OCI-M2 (cell line): Measurements from ENCODE around the gene AFG3L2.
A peak's percentile ranks its signal among the peaks of the same experiment; 100 is the strongest.

Source experiments
- DNase-seq: peaks from one replicate; lab custom pipeline; 2025; ENCODE audit not compliant: unreplicated experiment; lab: John Stamatoyannopoulos, UW

Gene AFG3L2

DNA sequence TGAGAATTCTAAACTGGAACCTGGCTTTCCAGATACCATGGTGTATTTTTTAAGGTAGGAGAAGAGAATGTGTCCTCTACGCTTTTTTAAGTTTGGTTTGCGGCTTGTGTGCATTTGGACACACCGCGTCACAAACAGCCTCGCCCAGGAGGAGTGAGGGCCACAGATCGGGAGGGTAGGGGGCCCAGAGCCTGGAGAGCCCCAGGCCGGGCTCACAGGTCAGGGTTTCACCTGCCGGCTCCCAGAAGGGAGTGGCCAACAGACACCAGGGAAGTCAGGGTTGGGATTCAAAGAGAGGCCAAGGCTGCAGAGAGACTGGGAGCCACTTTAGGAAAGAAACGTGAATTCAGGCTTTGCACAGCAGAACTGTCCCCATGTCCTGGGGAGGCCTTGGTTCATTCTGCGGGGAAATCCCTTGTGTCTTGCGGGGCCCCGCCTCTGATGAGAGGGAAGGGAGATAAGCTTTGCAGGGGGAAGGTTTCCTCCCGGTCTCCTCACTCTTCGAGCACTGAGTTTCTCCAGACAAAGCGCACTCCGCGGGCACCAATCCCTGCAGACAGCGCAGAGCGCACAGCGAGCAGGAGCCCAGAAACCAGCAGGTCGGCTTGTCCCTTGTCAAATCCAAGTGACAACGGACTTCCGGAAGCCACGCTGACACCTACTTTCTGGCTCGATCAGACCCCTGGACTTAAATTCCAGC lies 70.9 kb downstream of the AFG3L2 start:
- DNase-seq, result no peak

DNA sequence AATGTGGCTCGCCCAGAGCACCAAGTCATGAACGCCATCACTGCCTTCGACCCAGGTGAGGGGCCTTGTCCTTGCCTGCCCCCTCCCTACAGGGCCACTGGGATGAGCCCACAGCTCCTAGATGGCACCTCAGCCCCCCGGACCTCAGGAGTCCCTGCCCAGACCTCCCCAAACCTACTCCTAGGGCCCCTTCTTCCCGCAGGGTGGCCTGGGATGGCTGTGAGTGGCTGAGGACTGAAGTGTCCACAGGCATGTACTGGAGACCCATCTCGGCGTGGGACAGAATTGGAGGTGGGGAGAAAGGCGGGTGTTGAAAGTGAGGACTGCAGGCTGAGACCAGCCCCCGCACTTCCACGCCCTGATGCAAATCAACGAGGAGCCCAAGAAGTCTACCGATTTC lies 71.8 kb downstream of the AFG3L2 start:
- DNase-seq, result no peak

DNA sequence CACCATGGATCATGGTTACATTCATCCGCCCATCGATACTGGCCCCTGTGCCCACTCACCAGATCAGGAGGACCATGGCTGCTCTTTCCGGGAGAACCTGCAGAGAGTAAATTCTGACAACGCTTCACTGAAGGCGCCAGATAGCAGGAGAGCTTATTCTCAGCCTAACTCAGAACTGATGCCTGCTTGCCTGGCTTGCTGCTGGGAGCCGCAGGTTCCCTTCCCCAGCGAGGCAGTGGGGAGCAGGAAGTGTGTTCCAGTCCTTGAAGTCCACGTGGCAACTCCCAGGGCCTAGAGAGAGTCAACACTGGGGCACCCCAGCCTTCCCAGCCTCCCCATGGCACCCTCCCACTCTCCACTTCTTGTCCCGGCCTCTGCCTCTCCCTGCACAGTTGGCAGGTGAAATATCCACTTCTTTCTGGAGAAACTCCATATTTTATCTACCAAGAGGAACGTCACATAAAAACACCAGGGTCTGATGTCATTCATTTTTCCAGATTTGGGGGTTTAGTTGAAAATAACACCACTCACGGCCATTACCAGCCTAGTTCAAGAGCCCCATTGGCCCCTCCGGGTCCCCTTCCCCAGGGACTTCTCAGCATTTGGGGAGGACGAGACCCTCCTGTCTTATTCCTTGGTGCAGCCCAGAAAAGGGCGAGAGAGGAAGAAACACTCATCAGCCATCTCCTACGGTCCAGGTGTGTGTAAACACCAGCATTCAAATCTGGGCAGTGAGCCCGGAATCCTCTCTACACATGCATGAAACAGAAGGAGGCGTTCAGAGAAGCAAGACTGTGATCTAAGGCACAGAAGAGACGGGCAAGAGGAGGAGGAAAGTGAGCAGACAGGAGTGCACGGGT lies 72.4 kb downstream of the AFG3L2 start:
- no peak for DNase-seq

DNA sequence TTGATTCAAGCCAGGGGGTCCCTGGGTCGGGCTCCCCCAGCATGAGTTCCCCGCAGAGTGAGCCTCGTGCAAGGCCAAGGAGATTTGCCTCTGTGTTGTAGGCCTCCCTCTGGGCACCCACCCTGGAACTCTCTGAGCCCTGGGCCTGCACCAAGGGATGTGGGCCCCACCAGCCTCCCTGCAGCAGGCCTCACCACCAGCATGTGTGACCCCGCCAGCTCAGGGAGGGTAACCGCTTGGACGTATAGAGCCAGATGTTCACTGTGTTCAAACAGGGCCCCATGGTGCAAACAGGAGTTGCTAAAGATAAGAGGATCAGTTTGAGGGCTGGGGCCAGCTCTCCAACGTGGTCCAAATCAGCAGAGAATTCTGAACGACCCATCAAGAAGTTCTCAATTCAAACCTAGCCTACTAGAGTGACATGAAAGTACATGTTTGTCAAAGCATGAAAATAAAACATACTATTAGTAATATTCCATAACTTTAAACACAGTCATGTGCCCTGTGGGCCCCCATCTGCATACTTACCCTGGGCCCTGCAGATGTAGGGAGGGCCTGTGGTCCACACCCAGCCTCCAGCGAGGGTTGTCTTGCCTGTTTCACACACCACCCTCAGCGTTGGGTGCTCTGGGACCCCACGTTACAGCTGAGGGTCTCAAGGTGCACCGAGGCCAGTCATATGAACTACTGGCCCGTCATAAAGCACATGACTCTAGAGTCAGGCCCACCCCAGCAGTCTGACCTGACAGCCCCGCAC lies 74.5 kb downstream of the AFG3L2 start:
- peak; percentile 38 for DNase-seq

DNA sequence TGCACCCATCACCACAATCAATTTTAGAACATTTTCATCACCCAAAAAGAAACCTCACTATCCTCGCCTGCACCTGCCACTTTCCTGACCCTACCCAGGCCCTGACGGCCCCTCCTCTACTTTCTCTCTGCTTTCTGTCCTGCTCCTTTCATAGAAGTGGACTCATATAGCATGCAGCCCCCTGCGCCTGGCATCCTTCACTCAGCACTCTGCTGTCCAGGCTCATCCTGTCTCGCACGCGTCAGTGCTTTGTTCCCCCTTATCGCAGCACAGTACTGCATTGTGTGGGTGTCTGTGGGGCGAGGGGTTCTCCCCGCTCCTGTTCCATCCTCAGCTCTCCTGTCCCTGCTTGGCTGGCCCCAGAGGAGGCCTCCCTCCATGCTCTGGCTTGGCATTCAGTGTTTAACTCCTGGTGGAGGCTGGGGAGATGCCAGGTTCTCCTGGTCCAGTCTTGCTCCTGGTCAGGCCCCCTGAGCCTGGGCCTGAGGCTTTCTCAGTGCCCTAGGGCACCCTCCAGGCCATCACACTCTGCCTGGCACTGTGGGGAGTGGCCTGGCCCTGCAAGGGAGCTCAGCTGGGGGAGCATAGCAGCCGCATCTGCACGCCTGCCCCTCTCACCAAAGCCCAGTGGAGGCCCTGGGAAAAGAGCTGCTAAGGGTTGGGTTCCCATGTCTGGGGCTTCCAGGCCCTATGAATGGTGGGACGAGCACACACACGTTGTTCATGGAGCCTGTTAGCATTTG lies 75.6 kb downstream of the AFG3L2 start:
- no peak for DNase-seq

DNA sequence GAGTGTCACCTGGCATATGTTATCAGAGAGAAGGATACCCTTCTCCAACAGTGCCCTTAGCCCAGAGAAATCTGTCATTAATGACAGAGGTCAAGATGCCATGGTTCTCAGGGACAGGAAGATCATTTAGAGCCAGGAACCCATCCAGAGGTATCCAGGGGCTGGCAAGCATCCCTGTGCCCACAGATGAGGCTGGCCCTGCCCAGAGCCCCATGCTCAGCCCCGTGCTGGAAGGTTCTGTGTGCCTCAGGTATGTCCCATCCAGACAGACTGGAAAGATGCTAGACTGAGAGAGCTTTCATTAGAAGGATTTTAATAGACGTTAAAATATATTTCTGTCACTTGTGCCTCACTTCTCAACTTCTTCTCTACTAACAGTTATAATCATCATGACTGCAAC lies 77.2 kb downstream of the AFG3L2 start:
- DNase-seq, result no peak

DNA sequence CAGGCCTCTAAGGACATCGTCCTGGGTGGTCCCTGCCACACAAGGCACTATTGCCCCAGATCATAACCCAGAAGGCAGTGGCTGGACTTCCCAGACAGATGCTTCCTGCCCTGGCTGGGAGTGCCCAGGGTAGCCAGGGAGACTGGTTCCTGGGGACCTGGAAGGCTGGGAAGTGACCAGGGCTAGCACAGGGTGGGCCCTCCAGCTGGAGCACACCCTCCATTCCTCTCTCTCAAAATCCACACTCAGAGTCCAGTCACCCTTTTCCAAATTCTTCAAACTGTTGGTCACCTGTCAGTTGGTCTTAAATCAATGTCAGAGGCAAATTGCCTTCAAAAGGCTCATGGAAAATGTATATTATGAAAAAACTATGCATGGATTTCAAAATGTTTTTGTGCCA lies 80.6 kb downstream of the AFG3L2 start:
- DNase-seq, result no peak

DNA sequence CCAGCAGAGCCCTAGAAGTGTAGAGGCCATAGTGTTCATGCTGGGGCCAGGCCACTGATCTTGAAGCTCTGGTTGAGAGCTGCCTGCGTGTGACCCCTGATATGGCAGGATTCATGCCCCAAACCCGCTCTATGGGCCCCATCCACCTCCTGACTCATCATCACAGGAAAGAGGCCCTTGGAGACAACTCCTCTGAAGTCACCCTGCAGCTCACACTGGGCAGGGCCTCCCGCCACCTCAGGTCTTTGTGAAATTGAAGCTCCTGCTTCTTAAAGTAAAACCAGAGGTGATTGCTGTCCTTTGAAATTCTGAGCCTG lies 81.0 kb downstream of the AFG3L2 start:
- no peak for DNase-seq

DNA sequence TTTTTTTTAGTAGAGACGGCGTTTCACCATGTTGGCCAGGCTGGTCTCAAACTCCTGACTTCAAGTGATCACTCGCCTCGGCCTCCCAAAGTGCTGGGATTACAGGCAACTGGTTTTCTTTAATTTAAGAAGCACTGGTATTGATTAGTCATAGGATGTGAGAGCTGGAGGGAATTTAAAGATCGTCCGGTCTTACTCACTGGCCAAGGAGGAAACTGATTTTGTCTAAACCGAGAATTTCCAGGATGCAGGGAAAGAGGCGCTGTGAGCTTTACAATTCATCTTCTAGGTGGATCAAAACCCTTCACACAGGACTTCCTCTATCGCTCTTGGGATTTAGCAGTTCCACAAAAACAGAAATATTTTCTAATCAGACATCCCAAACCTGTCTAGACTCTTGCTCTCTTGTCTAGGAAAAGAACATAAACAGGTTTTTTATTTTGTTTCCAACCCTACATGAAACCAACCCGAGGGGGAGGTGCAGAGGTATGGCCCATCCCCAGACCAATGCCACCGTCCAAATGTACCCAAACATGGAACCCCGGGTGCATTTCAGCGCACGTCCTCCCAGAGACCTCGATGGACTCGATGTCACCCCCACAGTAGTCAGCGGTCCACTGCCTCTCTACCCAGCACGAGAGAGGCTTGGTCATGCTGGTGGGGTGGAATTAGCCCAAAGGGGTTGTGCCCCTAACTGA lies 81.5 kb downstream of the AFG3L2 start:
- DNase-seq, result no peak

DNA sequence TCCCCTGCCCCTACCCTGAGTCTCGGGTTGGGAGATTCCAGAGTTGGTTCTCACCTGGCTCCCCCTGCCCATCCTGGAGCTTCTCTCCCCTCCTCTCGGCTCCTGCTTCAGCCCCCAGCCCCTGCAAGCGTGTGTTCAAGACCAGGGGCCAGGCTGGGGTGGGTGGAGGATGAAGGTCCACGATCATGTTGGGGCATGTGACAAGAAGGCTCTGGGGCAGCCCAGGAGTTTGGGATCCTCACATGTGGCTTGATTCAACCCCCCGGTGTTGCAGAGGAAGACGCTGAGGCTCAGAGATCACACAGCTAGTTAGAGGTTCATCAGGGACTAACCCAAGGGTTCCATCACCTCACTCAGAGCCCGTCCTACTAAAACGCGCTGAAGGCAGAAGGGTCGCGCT lies 83.2 kb downstream of the AFG3L2 start:
- no peak for DNase-seq

DNA sequence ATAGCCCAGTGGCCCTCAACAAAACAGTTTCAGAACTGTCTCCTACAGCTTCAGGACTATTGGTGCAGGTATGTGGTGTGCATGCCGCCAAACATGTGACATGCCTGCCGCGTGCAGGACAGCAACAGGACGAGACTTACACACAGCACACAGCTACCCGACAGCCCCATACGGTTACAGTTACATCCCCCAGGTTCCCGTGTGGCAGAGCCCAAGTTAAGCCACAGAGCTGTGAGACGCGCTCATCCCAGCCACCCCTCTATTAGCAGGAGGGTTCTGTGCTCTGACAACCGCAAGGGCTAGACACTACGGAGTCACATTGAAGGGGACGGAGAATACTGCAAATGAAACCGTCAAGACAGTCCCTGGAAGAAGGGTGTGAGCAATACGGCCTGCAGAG lies 85.3 kb downstream of the AFG3L2 start:
- DNase-seq, result no peak

DNA sequence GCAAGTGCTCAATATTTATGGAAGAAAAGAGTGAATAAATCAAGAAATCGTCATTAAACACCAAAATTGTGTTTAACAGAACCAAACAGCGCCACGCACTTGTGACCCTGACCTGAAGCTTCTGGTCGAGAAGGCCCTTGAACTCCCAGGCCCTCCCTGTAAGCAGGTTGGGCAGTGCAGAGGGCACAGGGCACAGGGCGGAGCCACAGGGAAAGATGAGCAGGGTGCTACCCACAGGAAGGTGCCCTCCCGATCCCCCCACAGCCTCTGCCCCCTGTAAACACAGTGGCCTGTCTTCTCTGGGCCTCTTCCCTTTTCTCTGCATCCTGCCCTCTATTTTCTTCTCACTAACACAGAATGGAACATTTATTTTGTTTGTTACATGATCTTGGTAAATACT lies 85.9 kb downstream of the AFG3L2 start:
- DNase-seq, result no peak

DNA sequence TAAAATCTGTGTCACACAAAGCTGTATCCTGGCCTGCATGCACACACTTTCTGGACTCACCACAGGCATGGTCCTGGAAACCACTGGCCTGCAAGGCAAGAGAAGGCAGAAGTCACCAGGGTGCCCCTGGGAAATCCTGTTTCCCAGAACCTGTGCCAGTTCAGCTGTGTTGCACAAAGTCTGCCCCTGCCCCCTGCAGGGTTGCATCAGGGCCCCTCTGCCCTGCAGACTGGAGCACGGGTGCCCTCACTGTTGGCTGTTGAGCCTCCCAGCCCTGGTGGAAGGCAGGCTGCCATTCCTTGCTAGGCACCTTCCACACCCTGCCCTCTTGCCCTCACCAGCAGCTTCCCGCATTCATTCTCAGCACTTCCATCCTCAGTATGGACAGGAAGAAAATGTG lies 86.9 kb downstream of the AFG3L2 start:
- no peak for DNase-seq

DNA sequence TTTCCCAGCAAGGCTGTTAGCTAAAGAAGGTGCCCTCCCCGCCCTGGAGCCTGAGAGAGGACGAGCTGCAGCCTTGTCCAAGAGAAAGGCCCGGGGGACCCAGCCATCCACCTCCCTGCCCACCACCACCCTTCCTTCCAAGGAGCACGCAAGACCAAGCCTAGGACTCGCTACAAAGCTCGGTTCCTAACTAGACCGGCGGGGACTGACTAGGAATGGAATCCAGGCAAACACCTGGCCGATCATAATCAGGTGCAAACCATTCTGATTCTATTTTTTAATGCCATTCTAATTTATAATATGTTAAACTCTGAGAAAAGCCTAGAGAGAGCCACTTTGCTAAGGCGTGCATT lies 88.6 kb downstream of the AFG3L2 start:
- no peak for DNase-seq

DNA sequence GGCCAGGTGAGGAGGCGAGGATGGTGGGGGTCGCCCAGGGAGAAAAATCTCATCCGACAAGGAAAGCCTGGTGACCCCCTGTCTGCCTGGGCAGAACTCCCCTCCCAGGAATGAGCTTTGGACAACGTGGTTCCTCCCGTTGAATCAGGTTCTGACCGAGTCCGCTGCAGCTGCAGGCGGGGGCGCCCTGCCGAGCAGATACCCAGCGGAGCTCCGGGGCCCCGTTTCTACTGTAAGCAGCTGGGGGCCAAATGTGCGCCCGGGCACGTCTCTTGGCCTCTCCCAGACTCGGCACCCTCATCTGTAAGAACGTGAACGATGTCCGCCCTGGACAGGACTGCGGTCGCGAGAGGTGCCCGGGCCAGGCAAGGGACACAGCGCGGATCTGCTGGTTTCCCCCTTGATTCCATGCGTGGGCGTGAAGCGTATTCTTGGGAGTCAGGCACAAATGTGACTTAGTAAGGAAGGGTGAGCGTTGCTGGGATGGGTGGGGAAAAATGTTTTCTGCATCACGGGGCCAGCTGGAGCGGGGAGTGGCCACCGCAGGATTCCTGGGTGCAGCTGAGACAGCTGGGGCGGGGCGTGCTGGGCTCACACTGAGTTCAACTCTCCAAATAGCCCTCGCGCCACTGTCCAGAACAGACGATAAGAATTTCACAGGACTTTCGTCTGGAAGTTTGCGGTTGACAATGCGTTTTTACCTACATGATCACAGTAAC lies 89.2 kb downstream of the AFG3L2 start:
- DNase-seq, result no peak

DNA sequence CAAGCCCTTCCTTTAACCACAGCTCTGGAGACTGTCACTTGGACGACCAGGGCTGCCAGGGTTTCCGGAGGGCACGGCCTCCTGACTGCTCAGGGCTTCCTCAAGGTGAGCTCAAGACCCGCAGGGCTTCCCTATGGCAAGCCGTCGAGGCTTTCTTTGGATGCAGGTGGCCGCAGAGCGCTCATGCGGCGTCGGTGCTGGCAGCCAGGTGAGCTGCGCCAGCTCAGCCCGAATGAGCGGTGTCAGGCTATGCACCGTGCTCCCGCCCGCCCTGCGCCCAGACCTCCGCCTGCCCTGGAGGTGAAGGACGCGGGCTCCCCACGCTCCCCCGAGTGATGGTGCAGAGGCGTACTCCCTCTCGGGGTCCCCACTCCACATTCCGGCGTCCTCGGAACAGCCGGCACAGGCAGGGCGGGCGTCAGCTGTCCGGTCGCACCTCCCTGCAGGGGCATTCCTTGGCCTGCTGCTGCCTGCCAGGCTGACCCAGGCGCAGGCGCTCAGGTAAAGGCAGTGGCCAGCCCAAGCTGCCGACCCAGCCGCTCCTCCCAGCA lies 89.8 kb downstream of the AFG3L2 start:
- no peak for DNase-seq

DNA sequence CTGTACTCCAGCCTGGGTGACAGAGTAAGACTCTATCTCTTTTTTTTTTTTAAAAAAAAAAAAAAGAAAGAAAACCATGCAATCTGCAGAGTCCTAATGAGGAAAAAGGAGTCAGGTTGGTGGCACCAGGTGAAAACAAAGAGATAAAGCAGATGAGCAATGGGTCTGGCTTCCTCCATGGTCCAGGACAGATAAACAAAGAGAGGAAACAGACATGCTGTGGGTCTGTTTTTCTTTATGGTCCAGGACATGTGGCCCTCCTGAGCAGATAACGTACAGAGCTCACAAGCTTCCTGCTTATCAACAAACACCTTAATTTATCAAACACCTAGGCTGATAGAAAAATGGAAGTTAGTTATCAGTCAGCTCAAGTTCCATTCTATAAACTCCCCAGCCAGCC lies 93.4 kb downstream of the AFG3L2 start:
- no peak for DNase-seq

DNA sequence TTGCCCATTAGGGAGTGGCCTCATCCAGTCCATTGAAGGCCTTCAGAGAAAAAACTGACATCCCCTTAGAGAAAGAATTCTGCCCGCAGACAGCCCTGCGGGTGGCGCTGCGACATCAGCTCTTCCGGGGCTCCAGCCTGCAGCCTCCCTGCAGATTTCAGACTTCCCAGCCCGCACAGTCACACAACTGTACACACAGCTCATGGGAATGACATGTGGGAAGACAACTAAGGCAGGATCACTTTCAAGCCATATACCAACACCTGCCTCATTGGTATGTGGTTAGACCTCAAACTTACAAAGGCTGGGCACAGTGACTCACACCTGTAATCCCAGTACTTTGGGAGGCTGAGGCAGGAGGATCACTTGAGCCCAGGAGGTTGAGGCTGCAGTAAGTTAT lies 93.8 kb downstream of the AFG3L2 start:
- no peak for DNase-seq

DNA sequence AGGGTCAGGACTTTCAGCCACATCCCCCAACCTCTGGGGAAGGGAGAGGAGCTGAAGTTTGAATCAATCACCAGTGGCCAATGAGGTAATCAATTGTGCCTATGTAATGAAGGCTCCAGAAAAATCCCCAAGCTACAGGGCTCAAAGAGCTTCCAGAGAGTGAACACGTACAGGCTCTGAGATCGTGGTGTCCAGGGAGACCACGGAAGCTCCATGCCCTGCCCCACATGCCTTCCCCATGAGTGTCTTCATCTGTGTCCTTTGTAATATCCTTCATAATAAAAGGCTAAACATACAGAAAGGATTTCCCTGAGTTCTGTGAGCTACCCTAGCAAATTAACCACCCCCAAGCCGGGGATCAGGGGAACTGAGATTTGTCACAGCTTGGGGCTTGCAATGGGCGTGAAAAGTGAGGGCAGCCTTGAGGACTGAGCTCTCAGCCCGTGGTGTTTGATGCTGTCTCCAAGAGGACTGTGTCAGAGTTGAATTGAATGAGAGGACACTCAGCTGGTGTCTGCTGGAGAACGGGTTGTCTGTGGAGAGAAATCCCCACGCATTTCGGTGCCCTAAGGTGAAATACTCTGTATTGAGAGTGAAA lies 94.5 kb downstream of the AFG3L2 start:
- DNase-seq, result no peak

DNA sequence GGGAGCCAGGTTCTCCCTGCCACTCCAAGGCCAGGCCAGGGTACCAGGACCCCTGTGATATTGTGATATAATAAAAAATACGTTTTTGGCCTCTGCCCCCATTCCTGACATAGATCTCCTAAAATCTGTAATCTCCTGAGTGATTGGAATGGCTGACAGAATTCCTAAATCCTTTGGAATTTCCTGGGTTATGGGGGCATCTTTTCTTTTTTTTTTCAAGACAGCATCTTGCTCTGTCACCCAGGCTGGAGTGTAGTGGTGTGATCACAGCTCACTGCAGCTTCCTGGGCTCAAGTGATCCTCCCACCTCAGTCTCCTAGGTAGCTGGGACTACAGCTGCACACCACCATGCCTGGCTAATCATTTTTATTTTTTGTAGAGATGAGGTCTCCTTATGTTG lies 95.2 kb downstream of the AFG3L2 start:
- DNase-seq, result no peak
